Liver (tissue), 9 donors: ENCODE data around the gene NAA11. TPM values are rescaled to one million over a fixed set of nuclear protein-coding genes. Genes with fewer than 3 reads are reported as not detected.

Source experiments
- DNase-seq: peaks from one replicate; pipeline ENCODE4 v3.0.0-alpha.2; 2017; ENCODE audit warnings: low spot score
- H3K27ac ChIP-seq, 2 donors: one replicate each; pipeline ENCODE4 v1.7.0; 2013; ENCODE audit warnings: inconsistent platforms in 2 of 2, low read length in 2 of 2, control low read depth in 1 of 2, low read depth in 1 of 2, mild to moderate bottlenecking in 1 of 2
- H3K27me3 ChIP-seq, 4 donors: one replicate each; pipeline versions ENCODE4 v1.6.1 to v1.7.0; 2013; ENCODE audit warnings: low read length in 3 of 4, inconsistent platforms in 1 of 4, mild to moderate bottlenecking in 1 of 4, moderate library complexity in 1 of 4; ENCODE audit not compliant: control insufficient read depth in 4 of 4, insufficient read depth in 4 of 4
- H3K36me3 ChIP-seq, 4 donors: one replicate each; pipeline versions ENCODE4 v1.6.1 to v1.7.0; 2013; ENCODE audit warnings: low read length in 3 of 4, mild to moderate bottlenecking in 3 of 4, low read depth in 1 of 4, moderate library complexity in 1 of 4; ENCODE audit not compliant: control insufficient read depth in 4 of 4, insufficient read depth in 3 of 4
- H3K4me1 ChIP-seq, 4 donors: one replicate each; pipeline versions ENCODE4 v1.6.1 to v1.7.0; 2013; ENCODE audit warnings: low read length in 3 of 4, mild to moderate bottlenecking in 3 of 4, moderate library complexity in 1 of 4; ENCODE audit not compliant: control insufficient read depth in 4 of 4, insufficient read depth in 4 of 4
- H3K4me3 ChIP-seq, 3 donors: one replicate each; pipeline versions ENCODE4 v1.6.1 to v1.7.0; 2013; ENCODE audit warnings: low read length in 3 of 3, control low read depth in 1 of 3, low read depth in 1 of 3, mild to moderate bottlenecking in 1 of 3
- H3K9ac ChIP-seq, 2 donors: one replicate each; pipeline ENCODE4 v1.7.0; 2013; ENCODE audit warnings: low read length in 2 of 2, mild to moderate bottlenecking in 2 of 2, moderate library complexity in 2 of 2, control low read depth in 1 of 2, low read depth in 1 of 2
- H3K9me3 ChIP-seq, 4 donors: one replicate each; pipeline versions ENCODE4 v1.6.1 to v1.7.0; 2013; ENCODE audit warnings: low read length in 3 of 4; ENCODE audit not compliant: control insufficient read depth in 4 of 4
- EGR1 ChIP-seq, 2 donors: IDR thresholded peaks; 2 replicates each; pipeline ENCODE4 v1.6.1; 2016 to 2018; ENCODE audit warnings: antibody characterized with exemption in 2 of 2, low read depth in 2 of 2
- FOXA1 ChIP-seq: IDR thresholded peaks from 2 replicates; pipeline ENCODE4 v1.6.1; 2016; ENCODE audit warnings: antibody characterized with exemption
- FOXA2 ChIP-seq: IDR thresholded peaks from 2 replicates; pipeline ENCODE4 v1.6.1; 2016; ENCODE audit warnings: antibody characterized with exemption
- GABPA ChIP-seq, 2 donors: IDR thresholded peaks in 1 of 2; conservative IDR thresholded peaks in 1 of 2; 2 replicates each; pipeline ENCODE4 v1.6.1; 2016; ENCODE audit warnings: antibody characterized with exemption in 2 of 2, mild to moderate bottlenecking in 1 of 2, moderate library complexity in 1 of 2
- HNF4A ChIP-seq, 2 donors: conservative IDR thresholded peaks; 2 replicates each; pipeline ENCODE4 v1.6.1; 2016; ENCODE audit warnings: antibody characterized with exemption in 2 of 2, mild to moderate bottlenecking in 2 of 2
- HNF4G ChIP-seq: IDR thresholded peaks from 2 replicates; pipeline ENCODE4 v1.6.1; 2016; ENCODE audit warnings: antibody characterized with exemption
- JUND ChIP-seq, 2 donors: IDR thresholded peaks; 2 replicates each; pipeline ENCODE4 v1.6.1; 2016; ENCODE audit warnings: antibody characterized with exemption in 2 of 2
- MAX ChIP-seq: IDR thresholded peaks from 2 replicates; pipeline ENCODE4 v1.6.1; 2016; ENCODE audit warnings: antibody characterized with exemption
- NR2F2 ChIP-seq: IDR thresholded peaks from 2 replicates; pipeline ENCODE4 v1.6.1; 2016; ENCODE audit warnings: antibody characterized with exemption
- RAD21 ChIP-seq, 2 donors: IDR thresholded peaks; 2 replicates each; pipeline ENCODE4 v1.6.1; 2016; ENCODE audit warnings: antibody characterized with exemption in 2 of 2, mild to moderate bottlenecking in 2 of 2
- REST ChIP-seq: IDR thresholded peaks from 2 replicates; pipeline ENCODE4 v1.6.1; 2016; ENCODE audit warnings: antibody characterized with exemption, mild to moderate bottlenecking
- RXRA ChIP-seq, 2 donors: IDR thresholded peaks; 2 replicates each; pipeline ENCODE4 v1.6.1; 2017 to 2018; ENCODE audit warnings: antibody characterized with exemption in 2 of 2, mild to moderate bottlenecking in 1 of 2
- SP1 ChIP-seq: IDR thresholded peaks from 2 replicates; pipeline ENCODE4 v1.6.1; 2018; ENCODE audit warnings: antibody characterized with exemption, mild to moderate bottlenecking
- TAF1 ChIP-seq: conservative IDR thresholded peaks from 2 replicates; pipeline ENCODE4 v1.6.1; 2016; ENCODE audit warnings: antibody characterized with exemption, mild to moderate bottlenecking
- YY1 ChIP-seq: IDR thresholded peaks from 2 replicates; pipeline ENCODE4 v1.6.1; 2016; ENCODE audit warnings: antibody characterized with exemption, mild to moderate bottlenecking
- ZBTB33 ChIP-seq: IDR thresholded peaks from 2 replicates; pipeline ENCODE4 v1.6.1; 2016; ENCODE audit warnings: antibody characterized with exemption
- WGBS: extraction: QIAGEN DNeasy Blood & Tissue Kit; methylation state at CpG from one replicate; pipeline ENCODE4 v1.1.7; 2013; 5-methylcytosine and 5-hydroxymethylcytosine counted together
- polyA plus RNA-seq, 2 donors: library from polyadenylated mRNA; stranded (reverse) in 1 of 2; unstranded in 1 of 2; fragments of 200-250 nt in 1 of 2; fragments of >200 nt in 1 of 2; fragmentation: Nextera tagmentation in 1 of 2; extraction: Ambion mirVana in 1 of 2; gene quantifications; one replicate each; pipeline versions ENCODE4 v1.2.1 to v1.2.3, GENCODE V29; 2013 to 2015
- total RNA-seq, 2 donors: library from RNA; depleted of rRNA; stranded (reverse); fragments of >200 nt; gene quantifications; one replicate each; pipeline ENCODE4 v1.2.3, GENCODE V29; 2014
- TF ChIP-seq, protein P1 (sequence below): IDR thresholded peaks from 2 replicates; pipeline ENCODE4 v1.6.1; 2016; ENCODE audit warnings: antibody characterized with exemption
- TF ChIP-seq, protein P2 (sequence below): fragments of 150-350 bp; IDR thresholded peaks from 2 replicates; pipeline ENCODE4 v1.5.1; 2017; ENCODE audit warnings: improper control_type of control experiment, low read depth, low read length; ENCODE audit not compliant: missing input control
- donor health status: healthy.
- donor health status: healthy.
- donor health status: healthy.
- donor health status: healthy.
- donor health status: healthy.

Gene NAA11
- total and polyA plus RNA-seq, 4 donors = not detected

GRCh38 chr4:79348405-79348804 is 22.5 kb upstream of the NAA11 start:
- TF ChIP-seq TAF1 (no peak), RAD21 (IDR thresholded peaks at IDR 0.05) (no peak), EGR1 (IDR thresholded peaks at IDR 0.05; ENCODE audit: low read depth in 2 of 2) (no peak), HNF4G (no peak), REST (no peak), GABPA (IDR thresholded peaks at IDR 0.05 in 1 of 2, conservative IDR thresholded peaks at IDR 0.05 in 1 of 2) (no peak), YY1 (no peak), NR2F2 (no peak), SP1 (no peak), FOXA1 (no peak), MAX (no peak), FOXA2 (no peak), JUND (IDR thresholded peaks at IDR 0.05) (no peak)
- TF ChIP-seq, protein P1, sequence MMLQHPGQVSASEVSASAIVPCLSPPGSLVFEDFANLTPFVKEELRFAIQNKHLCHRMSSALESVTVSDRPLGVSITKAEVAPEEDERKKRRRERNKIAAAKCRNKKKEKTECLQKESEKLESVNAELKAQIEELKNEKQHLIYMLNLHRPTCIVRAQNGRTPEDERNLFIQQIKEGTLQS = no peak
- TF ChIP-seq, protein P2, sequence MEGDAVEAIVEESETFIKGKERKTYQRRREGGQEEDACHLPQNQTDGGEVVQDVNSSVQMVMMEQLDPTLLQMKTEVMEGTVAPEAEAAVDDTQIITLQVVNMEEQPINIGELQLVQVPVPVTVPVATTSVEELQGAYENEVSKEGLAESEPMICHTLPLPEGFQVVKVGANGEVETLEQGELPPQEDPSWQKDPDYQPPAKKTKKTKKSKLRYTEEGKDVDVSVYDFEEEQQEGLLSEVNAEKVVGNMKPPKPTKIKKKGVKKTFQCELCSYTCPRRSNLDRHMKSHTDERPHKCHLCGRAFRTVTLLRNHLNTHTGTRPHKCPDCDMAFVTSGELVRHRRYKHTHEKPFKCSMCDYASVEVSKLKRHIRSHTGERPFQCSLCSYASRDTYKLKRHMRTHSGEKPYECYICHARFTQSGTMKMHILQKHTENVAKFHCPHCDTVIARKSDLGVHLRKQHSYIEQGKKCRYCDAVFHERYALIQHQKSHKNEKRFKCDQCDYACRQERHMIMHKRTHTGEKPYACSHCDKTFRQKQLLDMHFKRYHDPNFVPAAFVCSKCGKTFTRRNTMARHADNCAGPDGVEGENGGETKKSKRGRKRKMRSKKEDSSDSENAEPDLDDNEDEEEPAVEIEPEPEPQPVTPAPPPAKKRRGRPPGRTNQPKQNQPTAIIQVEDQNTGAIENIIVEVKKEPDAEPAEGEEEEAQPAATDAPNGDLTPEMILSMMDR = no peak
- Histone ChIP-seq H3K9me3 (peaks cover 0 to 7% (median 0%) of the 10 kb centered on the region in 4 donors), H3K4me3 (no peak overlapping the region), H3K36me3 (no peaks in the 10 kb centered on the region), H3K27ac (no peak overlapping the region), H3K9ac (no peak overlapping the region), H3K27me3 (peaks cover 0 to 3% (median 0%) of the 10 kb centered on the region in 4 donors), H3K4me1 (no peaks in the 10 kb centered on the region)
- WGBS = 63% methylated on average over 2 of the region's 2 CpGs
- DNase-seq = no peak

DNA sequence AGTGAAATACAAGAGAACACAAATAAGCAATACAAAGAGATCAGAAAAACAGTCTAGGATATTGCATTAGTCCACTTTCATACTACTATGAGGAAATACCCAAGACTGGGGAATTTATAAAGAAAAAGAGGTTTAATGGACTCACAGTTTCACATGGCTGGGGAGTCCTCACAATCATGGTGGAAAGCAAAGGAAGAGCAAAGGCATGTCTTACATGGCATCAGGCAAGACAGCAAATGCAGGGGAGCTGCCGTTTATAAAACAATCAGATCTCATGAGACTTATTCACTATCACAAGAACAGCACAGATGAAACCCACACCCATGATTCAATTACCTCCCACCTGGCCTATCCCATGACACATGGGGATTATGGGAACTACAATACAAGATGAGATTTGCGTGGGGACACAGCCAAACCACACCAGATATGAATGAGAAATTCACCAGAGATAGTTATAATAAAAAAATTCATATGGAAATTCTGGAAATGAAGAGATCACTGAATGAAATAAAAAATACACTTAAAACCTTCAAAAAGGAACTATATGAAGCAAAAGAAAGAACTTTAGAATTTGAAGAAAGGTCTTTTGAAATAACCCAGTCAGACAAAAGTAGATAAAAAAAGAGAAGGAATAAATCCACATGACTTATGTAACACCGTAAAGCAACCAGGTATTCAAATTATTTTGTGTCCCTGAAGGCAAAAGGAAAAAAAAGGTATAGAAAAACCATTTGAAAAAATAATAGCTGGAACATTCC is 16.2 kb upstream of the NAA11 start:
- no peak overlapping the region for H3K4me3 ChIP-seq
- no peak overlapping the region for H3K27ac ChIP-seq
- H3K9me3 ChIP-seq = no peaks in the 10 kb centered on the region
- H3K36me3 ChIP-seq = no peaks in the 10 kb centered on the region
- WGBS = 77% methylated on average over 3 of the region's 3 CpGs
- peaks cover 0 to 3% (median 0%) of the 10 kb centered on the region in 4 donors for H3K27me3 ChIP-seq
- DNase-seq = no peak
- TF ChIP-seq ZBTB33 (no peak), FOXA2 (no peak), GABPA (IDR thresholded peaks at IDR 0.05 in 1 of 2, conservative IDR thresholded peaks at IDR 0.05 in 1 of 2) (no peak), HNF4A (conservative IDR thresholded peaks at IDR 0.05) (no peak), JUND (IDR thresholded peaks at IDR 0.05) (no peak), SP1 (no peak), YY1 (no peak), EGR1 (IDR thresholded peaks at IDR 0.05; ENCODE audit: low read depth in 2 of 2) (no peak), TAF1 (no peak), NR2F2 (no peak), RXRA (IDR thresholded peaks at IDR 0.05) (no peak), HNF4G (no peak), FOXA1 (no peak), MAX (no peak)
- TF ChIP-seq, protein P2 = no peak
- TF ChIP-seq, protein P1 = no peak
- no peaks in the 10 kb centered on the region for H3K4me1 ChIP-seq
- H3K9ac ChIP-seq = no peak overlapping the region
